GM23338 (cell line): Measurements from ENCODE around the gene KCNQ5. TPM values are rescaled to one million over a fixed set of nuclear protein-coding genes. Genes with fewer than 3 reads are reported as not detected.

Experiments used
- ATAC-seq: fragments of 200-7000 bp; cut with Tn5 transposase; 3 replicates; pipeline ENCODE4 v1.9.1; 2020
- DNase-seq: peaks from one replicate; pipeline ENCODE4 v3.0.0-alpha.2; 2015; ENCODE audit warnings: low spot score
- H2AFZ ChIP-seq: fragments of 200-600 bp; sonication (generic); 2 replicates; pipeline ENCODE4 v1.8.0; 2016; ENCODE audit warnings: antibody characterized with exemption, mild to moderate bottlenecking, moderate library complexity
- H3F3A ChIP-seq: fragments of 200-600 bp; sonication (generic); replicated peaks from 2 replicates; pipeline ENCODE4 v1.8.0; 2017; ENCODE audit warnings: antibody characterized with exemption, mixed run types, low read depth
- H3K27ac ChIP-seq: fragments of 200-600 bp; sonication (generic); 2 replicates; pipeline ENCODE4 v1.6.1; 2016; ENCODE audit warnings: low read depth
- H3K27me3 ChIP-seq: fragments of 200-600 bp; sonication (generic); 2 replicates; pipeline ENCODE4 v1.8.0; 2016; ENCODE audit warnings: mild to moderate bottlenecking, mixed run types, moderate library complexity; ENCODE audit not compliant: insufficient read depth
- H3K36me3 ChIP-seq: fragments of 200-600 bp; sonication (generic); 2 replicates; pipeline ENCODE4 v1.8.0; 2016; ENCODE audit warnings: mild to moderate bottlenecking; ENCODE audit not compliant: insufficient read depth
- H3K4me1 ChIP-seq: fragments of 200-600 bp; sonication (generic); 2 replicates; pipeline ENCODE4 v1.8.0; 2016; ENCODE audit warnings: mild to moderate bottlenecking, moderate library complexity; ENCODE audit not compliant: insufficient read depth
- H3K4me2 ChIP-seq: fragments of 200-600 bp; sonication (generic); 2 replicates; pipeline ENCODE4 v1.7.1; 2017; ENCODE audit warnings: mixed run types
- H3K4me3 ChIP-seq: fragments of 200-600 bp; sonication (generic); 2 replicates; pipeline ENCODE4 v1.6.1; 2016; ENCODE audit warnings: mixed run types
- H3K79me2 ChIP-seq: fragments of 200-600 bp; sonication (generic); replicated peaks from 2 replicates; pipeline ENCODE4 v1.8.0; 2017; ENCODE audit warnings: mild to moderate bottlenecking; ENCODE audit not compliant: insufficient read depth
- H3K9me2 ChIP-seq: fragments of 200-600 bp; sonication (generic); 2 replicates; pipeline ENCODE4 v1.8.0; 2017; ENCODE audit not compliant: insufficient read depth
- H4K20me1 ChIP-seq: fragments of 200-600 bp; sonication (generic); replicated peaks from 2 replicates; pipeline ENCODE4 v1.8.0; 2017; ENCODE audit warnings: mild to moderate bottlenecking; ENCODE audit not compliant: insufficient read depth
- H3K27ac Mint-ChIP-seq: 2 replicates; pipeline ENCODE4 v1.8.0; 2020; ENCODE audit warnings: inconsistent platforms, mild to moderate bottlenecking, moderate library complexity, mixed read lengths
- H3K27me3 Mint-ChIP-seq: 3 replicates; pipeline ENCODE4 v1.8.0; 2022; ENCODE audit warnings: low read depth, mild to moderate bottlenecking, moderate library complexity, mixed read lengths, inconsistent platforms; ENCODE audit not compliant: insufficient read depth, poor library complexity
- H3K36me3 Mint-ChIP-seq: 3 replicates; pipeline ENCODE4 v1.8.0; 2021; ENCODE audit warnings: low read depth, mild to moderate bottlenecking, inconsistent platforms, moderate library complexity, mixed read lengths
- H3K4me1 Mint-ChIP-seq: 3 replicates; pipeline ENCODE4 v1.8.0; 2020; ENCODE audit warnings: mild to moderate bottlenecking, inconsistent platforms, mixed read lengths
- H3K4me3 Mint-ChIP-seq: 3 replicates; pipeline ENCODE4 v1.8.0; 2021; ENCODE audit warnings: moderate library complexity, mild to moderate bottlenecking, inconsistent platforms, mixed read lengths
- H3K9me3 Mint-ChIP-seq: 3 replicates; pipeline ENCODE4 v1.8.0; 2020; ENCODE audit warnings: moderate library complexity, mild to moderate bottlenecking, inconsistent platforms, mixed read lengths
- CREB1 ChIP-seq: fragments of 250-450 bp; sonication (Bioruptor Pico); IDR thresholded peaks from 2 replicates; pipeline ENCODE4 v1.5.0; 2020; ENCODE audit warnings: low read depth, mild to moderate bottlenecking, moderate library complexity
- ETS1 ChIP-seq: IDR thresholded peaks from 2 replicates; pipeline ENCODE4 v1.6.1; 2016; ENCODE audit warnings: antibody characterized with exemption
- EZH2 ChIP-seq: fragments of 200-600 bp; sonication (generic); IDR thresholded peaks from one replicate; pipeline ENCODE4 v1.8.0; 2017; ENCODE audit warnings: antibody characterized with exemption, mild to moderate bottlenecking, low read depth; ENCODE audit not compliant: unreplicated experiment
- EZH2phosphoT487 ChIP-seq: fragments of 200-600 bp; sonication (generic); IDR thresholded peaks from one replicate; pipeline ENCODE4 v1.8.1; 2018; ENCODE audit warnings: antibody characterized with exemption; ENCODE audit not compliant: unreplicated experiment
- JUNB ChIP-seq: IDR thresholded peaks from one replicate; pipeline ENCODE4 v1.6.1; 2016; ENCODE audit warnings: antibody characterized with exemption; ENCODE audit not compliant: unreplicated experiment
- NANOG ChIP-seq: IDR thresholded peaks from 2 replicates; pipeline ENCODE4 v1.6.1; 2016; ENCODE audit warnings: antibody characterized with exemption, borderline replicate concordance
- POLR2AphosphoS5 ChIP-seq: IDR thresholded peaks from 2 replicates; pipeline ENCODE4 v1.6.1; 2016; ENCODE audit warnings: antibody characterized with exemption, low read depth
- REST ChIP-seq: IDR thresholded peaks from one replicate; pipeline ENCODE4 v1.6.1; 2018; ENCODE audit warnings: antibody characterized with exemption; ENCODE audit not compliant: unreplicated experiment
- STAT1 ChIP-seq: IDR thresholded peaks from one replicate; pipeline ENCODE4 v1.6.1; 2016; ENCODE audit warnings: antibody characterized with exemption; ENCODE audit not compliant: unreplicated experiment
- ZNF114 ChIP-seq: fragments of 250-450 bp; sonication (Bioruptor Pico); IDR thresholded peaks from 2 replicates; pipeline ENCODE4 v1.5.0; 2020; ENCODE audit warnings: mild to moderate bottlenecking, moderate library complexity
- ZNF331 ChIP-seq: fragments of 250-450 bp; sonication (Bioruptor Pico); IDR thresholded peaks from 2 replicates; pipeline ENCODE4 v1.5.0; 2020; ENCODE audit warnings: low read depth, mild to moderate bottlenecking, moderate library complexity
- polyA plus RNA-seq: library from polyadenylated mRNA; unstranded; fragments of >200 nt; fragmentation: Nextera tagmentation; extraction: Ambion mirVana; gene quantifications from 2 replicates; pipeline ENCODE4 v1.2.1, GENCODE V29; 2016
- total RNA-seq: library from RNA; depleted of rRNA; stranded (reverse); fragments of >200 nt; shearing (Covaris generic); gene quantifications from 2 replicates; pipeline ENCODE4 v1.2.3, GENCODE V29; 2014
- TF ChIP-seq, protein P1 (sequence below), 2 experiments: fragments of 200-600 bp in 1 of 2; sonication (generic) in 1 of 2; conservative IDR thresholded peaks; 2 replicates each; pipeline versions ENCODE4 v1.5.1 to v1.6.1; 2016 to 2017; ENCODE audit warnings: antibody characterized with exemption in 2 of 2, low read depth in 2 of 2, mild to moderate bottlenecking in 2 of 2, moderate library complexity in 1 of 2
- TF ChIP-seq, protein P2 (sequence below): fragments of 250-450 bp; sonication (Bioruptor Pico); IDR thresholded peaks from 2 replicates; pipeline ENCODE4 v1.5.0; 2020; ENCODE audit warnings: mild to moderate bottlenecking, moderate library complexity

Gene KCNQ5
- total and polyA plus RNA-seq, 2 experiments from 2014 or later: 0.68 to 0.87 TPM

- no peak overlapping the region for H2AFZ ChIP-seq
- no peak for DNase-seq
- H3F3A ChIP-seq: no peaks in the 10 kb centered on the region
- H3K4me1 Mint-ChIP-seq: peaks cover 20% of the 10 kb centered on the region; the same call in 2 of the 3 replicates
- H3K36me3 Mint-ChIP-seq: no peaks in the 10 kb centered on the region
- no peaks in the 10 kb centered on the region for H3K27me3 ChIP-seq
- no peak overlapping the region for H3K4me3 ChIP-seq
- TF ChIP-seq, protein P1, sequence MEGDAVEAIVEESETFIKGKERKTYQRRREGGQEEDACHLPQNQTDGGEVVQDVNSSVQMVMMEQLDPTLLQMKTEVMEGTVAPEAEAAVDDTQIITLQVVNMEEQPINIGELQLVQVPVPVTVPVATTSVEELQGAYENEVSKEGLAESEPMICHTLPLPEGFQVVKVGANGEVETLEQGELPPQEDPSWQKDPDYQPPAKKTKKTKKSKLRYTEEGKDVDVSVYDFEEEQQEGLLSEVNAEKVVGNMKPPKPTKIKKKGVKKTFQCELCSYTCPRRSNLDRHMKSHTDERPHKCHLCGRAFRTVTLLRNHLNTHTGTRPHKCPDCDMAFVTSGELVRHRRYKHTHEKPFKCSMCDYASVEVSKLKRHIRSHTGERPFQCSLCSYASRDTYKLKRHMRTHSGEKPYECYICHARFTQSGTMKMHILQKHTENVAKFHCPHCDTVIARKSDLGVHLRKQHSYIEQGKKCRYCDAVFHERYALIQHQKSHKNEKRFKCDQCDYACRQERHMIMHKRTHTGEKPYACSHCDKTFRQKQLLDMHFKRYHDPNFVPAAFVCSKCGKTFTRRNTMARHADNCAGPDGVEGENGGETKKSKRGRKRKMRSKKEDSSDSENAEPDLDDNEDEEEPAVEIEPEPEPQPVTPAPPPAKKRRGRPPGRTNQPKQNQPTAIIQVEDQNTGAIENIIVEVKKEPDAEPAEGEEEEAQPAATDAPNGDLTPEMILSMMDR (conservative IDR thresholded peaks at IDR 0.05; ENCODE audit: low read depth in 2 of 2): no peak
- TF ChIP-seq EZH2: no peak
- no peak for TF ChIP-seq NANOG
- TF ChIP-seq ZNF114 (CRISPR knock-in tag): no peak
- TF ChIP-seq ETS1: no peak
- no peak for TF ChIP-seq CREB1 (CRISPR knock-in tag)
- TF ChIP-seq STAT1: no peak
- no peak for TF ChIP-seq POLR2AphosphoS5
- TF ChIP-seq, protein P2, sequence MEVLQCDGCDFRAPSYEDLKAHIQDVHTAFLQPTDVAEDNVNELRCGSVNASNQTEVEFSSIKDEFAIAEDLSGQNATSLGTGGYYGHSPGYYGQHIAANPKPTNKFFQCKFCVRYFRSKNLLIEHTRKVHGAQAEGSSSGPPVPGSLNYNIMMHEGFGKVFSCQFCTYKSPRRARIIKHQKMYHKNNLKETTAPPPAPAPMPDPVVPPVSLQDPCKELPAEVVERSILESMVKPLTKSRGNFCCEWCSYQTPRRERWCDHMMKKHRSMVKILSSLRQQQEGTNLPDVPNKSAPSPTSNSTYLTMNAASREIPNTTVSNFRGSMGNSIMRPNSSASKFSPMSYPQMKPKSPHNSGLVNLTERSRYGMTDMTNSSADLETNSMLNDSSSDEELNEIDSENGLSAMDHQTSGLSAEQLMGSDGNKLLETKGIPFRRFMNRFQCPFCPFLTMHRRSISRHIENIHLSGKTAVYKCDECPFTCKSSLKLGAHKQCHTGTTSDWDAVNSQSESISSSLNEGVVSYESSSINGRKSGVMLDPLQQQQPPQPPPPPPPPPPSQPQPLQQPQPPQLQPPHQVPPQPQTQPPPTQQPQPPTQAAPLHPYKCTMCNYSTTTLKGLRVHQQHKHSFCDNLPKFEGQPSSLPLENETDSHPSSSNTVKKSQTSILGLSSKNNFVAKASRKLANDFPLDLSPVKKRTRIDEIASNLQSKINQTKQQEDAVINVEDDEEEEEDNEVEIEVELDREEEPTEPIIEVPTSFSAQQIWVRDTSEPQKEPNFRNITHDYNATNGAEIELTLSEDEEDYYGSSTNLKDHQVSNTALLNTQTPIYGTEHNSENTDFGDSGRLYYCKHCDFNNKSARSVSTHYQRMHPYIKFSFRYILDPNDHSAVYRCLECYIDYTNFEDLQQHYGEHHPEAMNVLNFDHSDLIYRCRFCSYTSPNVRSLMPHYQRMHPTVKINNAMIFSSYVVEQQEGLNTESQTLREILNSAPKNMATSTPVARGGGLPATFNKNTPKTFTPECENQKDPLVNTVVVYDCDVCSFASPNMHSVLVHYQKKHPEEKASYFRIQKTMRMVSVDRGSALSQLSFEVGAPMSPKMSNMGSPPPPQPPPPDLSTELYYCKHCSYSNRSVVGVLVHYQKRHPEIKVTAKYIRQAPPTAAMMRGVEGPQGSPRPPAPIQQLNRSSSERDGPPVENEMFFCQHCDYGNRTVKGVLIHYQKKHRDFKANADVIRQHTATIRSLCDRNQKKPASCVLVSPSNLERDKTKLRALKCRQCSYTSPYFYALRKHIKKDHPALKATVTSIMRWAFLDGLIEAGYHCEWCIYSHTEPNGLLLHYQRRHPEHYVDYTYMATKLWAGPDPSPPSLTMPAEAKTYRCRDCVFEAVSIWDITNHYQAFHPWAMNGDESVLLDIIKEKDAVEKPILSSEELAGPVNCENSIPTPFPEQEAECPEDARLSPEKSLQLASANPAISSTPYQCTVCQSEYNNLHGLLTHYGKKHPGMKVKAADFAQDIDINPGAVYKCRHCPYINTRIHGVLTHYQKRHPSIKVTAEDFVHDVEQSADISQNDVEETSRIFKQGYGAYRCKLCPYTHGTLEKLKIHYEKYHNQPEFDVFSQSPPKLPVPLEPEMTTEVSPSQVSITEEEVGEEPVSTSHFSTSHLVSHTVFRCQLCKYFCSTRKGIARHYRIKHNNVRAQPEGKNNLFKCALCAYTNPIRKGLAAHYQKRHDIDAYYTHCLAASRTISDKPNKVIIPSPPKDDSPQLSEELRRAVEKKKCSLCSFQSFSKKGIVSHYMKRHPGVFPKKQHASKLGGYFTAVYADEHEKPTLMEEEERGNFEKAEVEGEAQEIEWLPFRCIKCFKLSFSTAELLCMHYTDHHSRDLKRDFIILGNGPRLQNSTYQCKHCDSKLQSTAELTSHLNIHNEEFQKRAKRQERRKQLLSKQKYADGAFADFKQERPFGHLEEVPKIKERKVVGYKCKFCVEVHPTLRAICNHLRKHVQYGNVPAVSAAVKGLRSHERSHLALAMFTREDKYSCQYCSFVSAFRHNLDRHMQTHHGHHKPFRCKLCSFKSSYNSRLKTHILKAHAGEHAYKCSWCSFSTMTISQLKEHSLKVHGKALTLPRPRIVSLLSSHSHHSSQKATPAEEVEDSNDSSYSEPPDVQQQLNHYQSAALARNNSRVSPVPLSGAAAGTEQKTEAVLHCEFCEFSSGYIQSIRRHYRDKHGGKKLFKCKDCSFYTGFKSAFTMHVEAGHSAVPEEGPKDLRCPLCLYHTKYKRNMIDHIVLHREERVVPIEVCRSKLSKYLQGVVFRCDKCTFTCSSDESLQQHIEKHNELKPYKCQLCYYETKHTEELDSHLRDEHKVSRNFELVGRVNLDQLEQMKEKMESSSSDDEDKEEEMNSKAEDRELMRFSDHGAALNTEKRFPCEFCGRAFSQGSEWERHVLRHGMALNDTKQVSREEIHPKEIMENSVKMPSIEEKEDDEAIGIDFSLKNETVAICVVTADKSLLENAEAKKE (CRISPR knock-in tag): no peak
- no peak for TF ChIP-seq JUNB
- TF ChIP-seq REST: no peak
- no peak for TF ChIP-seq ZNF331 (CRISPR knock-in tag)
- no peak for TF ChIP-seq EZH2phosphoT487
- no peak overlapping the region for H3K27ac Mint-ChIP-seq
- H3K36me3 ChIP-seq: no peaks in the 10 kb centered on the region
- no peak overlapping the region for H3K4me3 Mint-ChIP-seq
- no peak overlapping the region for H3K27ac ChIP-seq
- no peaks in the 10 kb centered on the region for H4K20me1 ChIP-seq
- peaks cover 7% of the 10 kb centered on the region; the same call in 1 of the 2 replicates for H3K4me1 ChIP-seq
- no peaks in the 10 kb centered on the region for H3K79me2 ChIP-seq
- ATAC-seq: no peak
- no peaks in the 10 kb centered on the region for H3K9me2 ChIP-seq
- no peaks in the 10 kb centered on the region for H3K9me3 Mint-ChIP-seq
- H3K4me2 ChIP-seq: no peak overlapping the region
- peaks cover 2% of the 10 kb centered on the region for H3K27me3 Mint-ChIP-seq
These were observed 31.2 kb downstream of the KCNQ5 start for GRCh38 chr6:72653026-72653425.
